Peyer's patch (tissue), 4 donors: ENCODE measurements around the gene NCLN.

ENCODE experiments used
- POLR2A ChIP-seq, 2 donors: fragments of 450-650 bp; IDR thresholded peaks; one replicate each; pipeline ENCODE4 v1.5.1; 2017; ENCODE audit warnings: antibody characterized with exemption in 2 of 2, mild to moderate bottlenecking in 2 of 2, moderate library complexity in 2 of 2
- TF ChIP-seq, protein P1 (sequence below), 6 experiments: fragments of 450-650 bp in 4 of 6; fragments of 200-600 bp in 2 of 6; sonication (generic) in 1 of 6; IDR thresholded peaks; one replicate each; pipeline ENCODE4 v1.5.1; 2017 to 2019; ENCODE audit warnings: antibody characterized with exemption in 6 of 6, mild to moderate bottlenecking in 3 of 6, moderate library complexity in 1 of 6

DNA sequence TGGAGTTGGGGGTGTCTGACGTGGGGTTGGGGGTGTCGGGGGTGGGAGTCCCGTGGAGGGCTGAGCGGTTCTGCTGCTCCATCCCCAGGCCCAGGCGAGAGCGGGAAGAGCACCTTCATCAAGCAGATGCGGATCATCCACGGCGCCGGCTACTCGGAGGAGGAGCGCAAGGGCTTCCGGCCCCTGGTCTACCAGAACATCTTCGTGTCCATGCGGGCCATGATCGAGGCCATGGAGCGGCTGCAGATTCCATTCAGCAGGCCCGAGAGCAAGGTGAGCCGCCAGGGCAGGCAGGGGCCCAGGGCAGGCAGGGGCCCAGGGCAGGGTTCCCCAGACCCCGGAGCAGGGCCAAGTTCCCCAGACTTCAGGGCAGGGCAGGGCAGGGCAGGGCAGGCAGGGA lies 37.2 kb upstream of the NCLN start:
- no peak for TF ChIP-seq POLR2A (IDR thresholded peaks at IDR 0.05)
- TF ChIP-seq, protein P1, sequence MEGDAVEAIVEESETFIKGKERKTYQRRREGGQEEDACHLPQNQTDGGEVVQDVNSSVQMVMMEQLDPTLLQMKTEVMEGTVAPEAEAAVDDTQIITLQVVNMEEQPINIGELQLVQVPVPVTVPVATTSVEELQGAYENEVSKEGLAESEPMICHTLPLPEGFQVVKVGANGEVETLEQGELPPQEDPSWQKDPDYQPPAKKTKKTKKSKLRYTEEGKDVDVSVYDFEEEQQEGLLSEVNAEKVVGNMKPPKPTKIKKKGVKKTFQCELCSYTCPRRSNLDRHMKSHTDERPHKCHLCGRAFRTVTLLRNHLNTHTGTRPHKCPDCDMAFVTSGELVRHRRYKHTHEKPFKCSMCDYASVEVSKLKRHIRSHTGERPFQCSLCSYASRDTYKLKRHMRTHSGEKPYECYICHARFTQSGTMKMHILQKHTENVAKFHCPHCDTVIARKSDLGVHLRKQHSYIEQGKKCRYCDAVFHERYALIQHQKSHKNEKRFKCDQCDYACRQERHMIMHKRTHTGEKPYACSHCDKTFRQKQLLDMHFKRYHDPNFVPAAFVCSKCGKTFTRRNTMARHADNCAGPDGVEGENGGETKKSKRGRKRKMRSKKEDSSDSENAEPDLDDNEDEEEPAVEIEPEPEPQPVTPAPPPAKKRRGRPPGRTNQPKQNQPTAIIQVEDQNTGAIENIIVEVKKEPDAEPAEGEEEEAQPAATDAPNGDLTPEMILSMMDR (IDR thresholded peaks at IDR 0.05), result no peak
